H9 (cell line): ENCODE results near the gene RMRP. TPM values are rescaled to one million over a fixed set of nuclear protein-coding genes. Genes with fewer than 3 reads are reported as not detected.

Experiments
- DNase-seq: peaks from one replicate; pipeline ENCODE4 v3.0.0-alpha.2; 2017
- H2AFZ ChIP-seq: one replicate; pipeline ENCODE4 v1.6.1; 2013; ENCODE audit warnings: mild to moderate bottlenecking, low read length, control low read depth, moderate library complexity
- H2AK5ac ChIP-seq: 2 replicates; pipeline ENCODE4 v1.6.1; 2013; ENCODE audit warnings: low read length, control low read depth, mixed read lengths; ENCODE audit not compliant: insufficient read length
- H2BK120ac ChIP-seq: one replicate; pipeline ENCODE4 v1.6.1; 2013; ENCODE audit warnings: low read depth, mild to moderate bottlenecking, low read length, control low read depth, inconsistent platforms; ENCODE audit not compliant: poor library complexity, severe bottlenecking
- H2BK12ac ChIP-seq: 2 replicates; pipeline ENCODE4 v1.6.1; 2013; ENCODE audit warnings: low read length, control low read depth, mixed read lengths, low read depth; ENCODE audit not compliant: insufficient read length
- H2BK15ac ChIP-seq: 2 replicates; pipeline ENCODE4 v1.6.1; 2013; ENCODE audit warnings: low read depth, low read length, control low read depth
- H2BK20ac ChIP-seq: one replicate; pipeline ENCODE4 v1.6.1; 2013; ENCODE audit warnings: low read depth, mild to moderate bottlenecking, low read length, control low read depth, inconsistent platforms; ENCODE audit not compliant: poor library complexity, severe bottlenecking
- H2BK5ac ChIP-seq: 2 replicates; pipeline ENCODE4 v1.6.1; 2013; ENCODE audit warnings: low read length, control low read depth, mixed read lengths; ENCODE audit not compliant: insufficient read length
- H3K14ac ChIP-seq: 2 replicates; pipeline ENCODE4 v1.6.1; 2013; ENCODE audit warnings: low read length, control low read depth; ENCODE audit not compliant: insufficient read depth
- H3K18ac ChIP-seq: 2 replicates; pipeline ENCODE4 v1.6.1; 2013; ENCODE audit warnings: low read depth, mild to moderate bottlenecking, mixed read lengths, low read length, control low read depth; ENCODE audit not compliant: insufficient read length
- H3K23ac ChIP-seq: 2 replicates; pipeline ENCODE4 v1.6.1; 2013; ENCODE audit warnings: low read length, control low read depth, mixed read lengths, low read depth; ENCODE audit not compliant: insufficient read length
- H3K23me2 ChIP-seq: 2 replicates; pipeline ENCODE4 v1.6.1; 2013; ENCODE audit warnings: low read depth, mild to moderate bottlenecking, mixed read lengths, low read length, control low read depth; ENCODE audit not compliant: insufficient read length, poor library complexity, severe bottlenecking
- H3K27ac ChIP-seq: 2 replicates; pipeline ENCODE4 v1.5.1; 2013; ENCODE audit warnings: low read length, control low read depth, mixed read lengths, low read depth; ENCODE audit not compliant: insufficient read length
- H3K27me3 ChIP-seq: 2 replicates; pipeline ENCODE4 v1.6.1; 2013; ENCODE audit warnings: low read length, control low read depth, inconsistent platforms; ENCODE audit not compliant: insufficient read depth
- H3K4ac ChIP-seq: 2 replicates; pipeline ENCODE4 v1.6.1; 2013; ENCODE audit warnings: low read depth, mild to moderate bottlenecking, control low read depth, inconsistent platforms, low read length, moderate library complexity
- H3K4me1 ChIP-seq: 2 replicates; pipeline ENCODE4 v1.6.1; 2013; ENCODE audit warnings: low read length, control low read depth, inconsistent platforms; ENCODE audit not compliant: insufficient read depth
- H3K4me2 ChIP-seq: 2 replicates; pipeline ENCODE4 v1.6.1; 2013; ENCODE audit warnings: low read length, control low read depth, mixed read lengths; ENCODE audit not compliant: insufficient read length, insufficient read depth
- H3K56ac ChIP-seq: 2 replicates; pipeline ENCODE4 v1.6.1; 2013; ENCODE audit warnings: low read depth, mild to moderate bottlenecking, mixed read lengths, low read length, control low read depth; ENCODE audit not compliant: insufficient read length
- H3K79me1 ChIP-seq: 2 replicates; pipeline ENCODE4 v1.6.1; 2013; ENCODE audit warnings: low read depth, mild to moderate bottlenecking, moderate library complexity, low read length, control low read depth, inconsistent platforms; ENCODE audit not compliant: insufficient read depth, poor library complexity, severe bottlenecking
- H3K79me2 ChIP-seq: 2 replicates; pipeline ENCODE4 v1.6.1; 2013; ENCODE audit warnings: low read length, control low read depth, inconsistent platforms; ENCODE audit not compliant: insufficient read depth
- H3K9ac ChIP-seq: 2 replicates; pipeline ENCODE4 v1.6.1; 2013; ENCODE audit warnings: low read length, control low read depth, mixed read lengths; ENCODE audit not compliant: insufficient read length; ENCODE audit errors: extremely low read depth
- H3K9me3 ChIP-seq: one replicate; pipeline ENCODE4 v1.6.1; 2013; ENCODE audit warnings: low read depth, low read length, inconsistent platforms; ENCODE audit not compliant: control insufficient read depth
- H3T11ph ChIP-seq: one replicate; pipeline ENCODE4 v1.6.1; 2013; ENCODE audit warnings: mild to moderate bottlenecking, low read length, control low read depth, inconsistent platforms
- H4K20me1 ChIP-seq: one replicate; pipeline ENCODE4 v1.6.1; 2013; ENCODE audit not compliant: control insufficient read depth, insufficient read length, insufficient read depth
- H4K5ac ChIP-seq: 2 replicates; pipeline ENCODE4 v1.6.1; 2013; ENCODE audit warnings: low read depth, mild to moderate bottlenecking, mixed read lengths, low read length, control low read depth; ENCODE audit not compliant: insufficient read length
- H4K8ac ChIP-seq: replicated peaks from 2 replicates; pipeline ENCODE4 v1.6.1; 2013; ENCODE audit warnings: low read length, control low read depth, mixed read lengths, low read depth; ENCODE audit not compliant: insufficient read length
- H4K91ac ChIP-seq: 2 replicates; pipeline ENCODE4 v1.6.1; 2013; ENCODE audit warnings: low read depth, mild to moderate bottlenecking, moderate library complexity, mixed read lengths, low read length, control low read depth; ENCODE audit not compliant: insufficient read length
- H3K27ac Mint-ChIP-seq, 3 experiments: 2 replicates in 2 of 3; 3 replicates in 1 of 3; pipeline ENCODE4 v1.8.0; 2020 to 2021; ENCODE audit warnings: mixed read lengths in 3 of 3, mild to moderate bottlenecking in 1 of 3, moderate library complexity in 1 of 3
- H3K27me3 Mint-ChIP-seq: 2 replicates; pipeline ENCODE4 v1.8.0; 2021; ENCODE audit warnings: low read depth, mild to moderate bottlenecking, moderate library complexity, mixed read lengths
- H3K36me3 Mint-ChIP-seq, 3 experiments: 2 replicates in 2 of 3; 3 replicates in 1 of 3; pipeline ENCODE4 v1.8.0; 2020 to 2021; ENCODE audit warnings: low read depth in 3 of 3, mixed read lengths in 3 of 3; ENCODE audit not compliant: insufficient read depth in 1 of 3
- H3K4me1 Mint-ChIP-seq, 2 experiments: 2 replicates each; pipeline ENCODE4 v1.8.0; 2020; ENCODE audit warnings: mixed read lengths in 2 of 2
- H3K4me3 Mint-ChIP-seq, 2 experiments: 2 replicates in 1 of 2; 3 replicates in 1 of 2; pipeline ENCODE4 v1.8.0; 2020 to 2021; ENCODE audit warnings: mild to moderate bottlenecking in 2 of 2, mixed read lengths in 2 of 2, moderate library complexity in 1 of 2
- H3K9me3 Mint-ChIP-seq, 2 experiments: 2 replicates in 1 of 2; 3 replicates in 1 of 2; pipeline ENCODE4 v1.8.0; 2020; ENCODE audit warnings: mild to moderate bottlenecking in 2 of 2, mixed read lengths in 2 of 2, moderate library complexity in 1 of 2
- CTCF ChIP-seq: fragments of 200-600 bp; sonication (generic); conservative IDR thresholded peaks from 3 replicates; pipeline ENCODE4 v1.8.0; 2021; ENCODE audit warnings: antibody characterized with exemption, mild to moderate bottlenecking
- WGBS: extraction: QIAGEN DNeasy Blood & Tissue Kit; methylation state at CpG from one replicate; pipeline ENCODE4 v1.1.7; 2013; ENCODE audit warnings: missing lambda C conversion rate, low lambda C conversion rate, mixed read lengths; ENCODE audit not compliant: insufficient read length; ENCODE audit errors: extremely low coverage; 5-methylcytosine and 5-hydroxymethylcytosine counted together
- total RNA-seq: library from RNA; stranded (reverse); gene quantifications from 2 replicates; pipeline ENCODE4 v1.2.1, GENCODE V29; 2021

Gene RMRP
- total RNA-seq, 1 experiment from 2014 or later, result 18,417 TPM

GRCh38 chr9:35646533-35647265 is 11.1 kb downstream of the RMRP start:
- peak overlapping the region; percentile 5 for H3K9ac ChIP-seq
- no CpG with 5 or more reads among the region's 58 CpGs for WGBS

More at GRCh38 chr9:35646533-35647265, 11.1 kb downstream of the RMRP start:
- Histone ChIP-seq H3K4me1 (peaks cover 3% of the 10 kb centered on the region; the same call in 1 of the 2 replicates), H2AK5ac (no peak overlapping the region), H3K18ac (no peak overlapping the region), H2BK5ac (no peak overlapping the region), H2BK120ac (no peak overlapping the region), H2BK12ac (no peak overlapping the region), H3K23ac (no peak overlapping the region), H3K4me2 (peak overlapping the region; percentile 86), H2BK20ac (no peak overlapping the region), H3K27me3 (0 out of 2 replicates have a peak, but pooled peaks cover 2% of the 10 kb centered on the region), H4K20me1 (no peaks in the 10 kb centered on the region), H2BK15ac (no peak overlapping the region), H4K8ac (no peak overlapping the region), H4K5ac (no peak overlapping the region), H3K56ac (no peak overlapping the region), H3K9me3 (no peaks in the 10 kb centered on the region), H3K14ac (no peak overlapping the region), H2AFZ (peak overlapping the region; percentile 14), H4K91ac (no peak overlapping the region), H3K4ac (no peak overlapping the region), H3K79me1 (no peaks in the 10 kb centered on the region), H3K27ac (no peak overlapping the region), H3K23me2 (no peaks in the 10 kb centered on the region), H3T11ph (no peak overlapping the region), H3K79me2 (no peaks in the 10 kb centered on the region)
- Mint-ChIP-seq H3K36me3 (peaks cover 0 to under 1% (median under 1%) of the 10 kb centered on the region in 3 experiments; a peak in 2 of 7 replicates), H3K4me3 (peak overlapping the region; percentile 85 to 96), H3K4me1 (peaks cover 27 to 33% of the 10 kb centered on the region in 2 experiments), H3K9me3 (0 out of 5 replicates have a peak, but pooled peaks cover 0 to under 1% of the 10 kb centered on the region in 2 experiments), H3K27ac (peak overlapping the region; percentile 92 to 95 (median 94); a peak in 6 of 7 replicates), H3K27me3 (peaks cover 5% of the 10 kb centered on the region)
- peak; percentile 92 for DNase-seq
- peak; percentile 89 for TF ChIP-seq CTCF
